Activated CD8-positive, alpha-beta memory T cell treated with anti-CD3 and anti-CD28 coated beads for 48 hours (primary cell): ENCODE results near the gene SDSL.

Source experiments
- DNase-seq, 3 experiments: peaks; one replicate each; pipeline ENCODE4 v3.0.0-alpha.2; 2020; ENCODE audit warnings: low read depth in 2 of 3, low spot score in 2 of 3

Gene SDSL

DNA sequence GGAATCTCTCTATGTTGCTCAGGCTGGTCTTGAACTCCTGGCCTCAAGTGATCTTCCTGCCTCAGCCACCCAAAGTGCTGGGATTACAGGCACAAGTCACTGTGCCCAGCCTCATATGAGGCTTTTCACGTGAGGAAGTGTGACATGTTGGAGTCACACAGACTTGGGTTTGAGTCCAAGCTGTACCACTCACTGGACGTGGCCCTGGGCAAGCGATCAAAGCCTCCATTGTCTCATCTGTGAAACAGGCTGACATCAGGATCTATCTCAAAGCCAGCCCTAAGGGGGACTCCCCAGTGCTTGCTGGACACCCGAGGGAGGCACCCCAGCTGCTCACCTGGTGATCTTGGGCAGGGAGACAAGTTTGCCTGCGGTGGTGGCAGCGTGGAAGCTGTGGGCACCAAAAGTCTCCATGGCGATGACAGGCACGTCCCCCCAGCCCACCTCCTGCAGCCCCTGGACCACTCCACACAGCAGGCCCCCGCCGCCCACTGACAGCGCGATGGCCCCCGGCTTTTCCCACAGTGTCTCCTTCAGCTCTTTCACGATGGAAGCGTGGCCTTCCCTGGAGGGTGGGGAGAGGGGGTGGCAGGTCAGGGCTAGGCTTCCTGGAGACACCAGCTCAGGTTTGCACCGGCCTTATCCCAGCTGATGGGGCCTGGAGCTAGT is 25.2 kb upstream of the SDSL start:
- DNase-seq, result no peak

DNA sequence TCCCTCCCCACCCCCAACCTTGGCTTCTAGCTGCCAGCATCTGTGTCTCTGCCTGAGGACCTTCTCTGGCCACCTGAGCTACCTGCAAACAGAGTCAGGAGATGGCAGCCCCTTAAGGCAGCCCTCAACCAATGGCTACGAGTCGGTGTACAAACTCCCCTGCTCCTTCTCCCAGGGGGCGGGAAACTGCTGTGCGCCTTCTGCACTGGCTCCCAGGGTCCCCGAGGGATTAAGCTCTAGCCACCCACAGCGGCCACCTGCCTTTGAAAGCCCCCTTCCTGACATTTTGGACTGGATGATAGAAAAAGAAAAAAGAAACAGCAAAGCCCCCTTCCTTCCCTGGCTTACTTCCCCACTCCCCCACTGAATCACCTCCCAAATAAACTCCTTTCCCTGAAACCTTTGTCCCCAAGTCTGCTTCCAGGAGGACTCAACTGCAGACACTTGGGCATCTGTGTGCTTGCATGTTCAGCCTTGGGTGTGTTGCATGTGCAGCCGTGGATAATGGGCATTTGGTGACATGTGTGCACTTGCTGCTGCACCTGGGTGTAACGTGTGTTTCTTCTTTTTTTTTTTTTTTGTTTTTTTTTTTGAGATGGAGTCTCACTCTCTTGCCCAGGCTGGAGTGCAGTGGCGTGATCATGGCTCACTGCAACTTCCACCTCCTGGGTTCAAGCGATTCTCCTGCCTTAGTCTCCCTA is 24.5 kb upstream of the SDSL start:
- no peak for DNase-seq

DNA sequence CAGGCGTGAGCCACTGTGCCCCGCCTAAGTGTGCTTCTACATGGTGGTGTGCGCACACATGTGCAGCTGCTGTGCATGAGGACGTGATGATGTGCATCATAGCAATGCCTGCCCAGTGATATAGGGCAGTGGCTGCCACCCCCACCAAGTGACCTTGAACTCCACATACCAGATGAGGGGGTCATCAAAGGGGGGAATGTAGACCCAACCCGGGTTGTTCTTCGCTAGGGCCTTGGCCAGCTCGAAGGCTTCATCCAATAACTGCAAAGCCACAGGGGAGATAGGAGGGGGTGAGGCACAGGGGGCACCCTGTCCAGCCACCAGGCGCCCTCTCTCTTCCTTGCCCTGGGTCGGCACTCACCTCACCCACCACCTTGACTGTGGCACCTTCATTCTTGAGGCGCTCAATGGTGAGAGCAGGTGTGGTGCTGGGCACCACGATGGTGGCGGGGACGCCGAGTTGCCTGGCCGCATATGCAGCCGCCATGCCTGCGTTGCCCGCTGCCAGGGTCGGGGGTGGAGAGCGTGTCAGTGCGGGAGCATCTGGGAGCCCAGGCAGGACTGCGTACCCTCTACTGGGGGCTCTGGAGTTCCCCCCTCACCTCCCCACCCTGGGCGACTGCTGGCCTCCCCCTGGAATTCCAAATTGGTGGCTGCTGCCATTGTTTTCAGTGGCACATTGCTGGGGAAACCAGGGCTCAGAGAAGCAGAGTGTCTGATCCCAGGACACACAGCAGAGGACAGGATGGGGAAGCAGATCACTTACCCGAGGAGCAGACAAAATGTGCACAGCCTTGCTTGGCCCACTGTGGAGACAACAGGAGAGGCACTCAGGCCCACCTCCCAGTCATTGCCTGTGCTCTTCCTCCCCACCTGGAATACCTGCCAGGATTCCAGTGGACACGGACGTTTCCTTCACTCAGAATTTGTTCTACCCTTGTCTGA is 23.6 kb upstream of the SDSL start:
- DNase-seq, result no peak

DNA sequence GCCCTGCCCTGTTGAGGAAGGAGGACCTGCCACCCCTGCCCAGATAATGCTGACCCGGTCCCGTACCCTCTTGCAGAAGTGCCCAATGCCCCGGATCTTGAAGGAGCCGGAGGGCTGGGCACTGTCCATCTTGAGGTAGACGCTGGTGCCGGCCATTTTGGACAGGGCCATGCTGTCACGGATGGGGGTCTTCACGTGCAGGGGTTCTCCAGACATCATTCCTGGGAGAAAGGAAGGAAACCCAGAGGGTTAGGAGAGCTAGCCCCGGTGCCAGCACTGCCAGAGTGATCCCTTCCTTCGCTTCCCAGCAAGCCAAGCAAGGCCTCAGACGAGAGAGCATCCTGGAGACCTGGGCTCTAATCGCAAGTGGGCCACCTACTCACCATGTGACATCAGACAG is 22.7 kb upstream of the SDSL start:
- DNase-seq, result no peak

DNA sequence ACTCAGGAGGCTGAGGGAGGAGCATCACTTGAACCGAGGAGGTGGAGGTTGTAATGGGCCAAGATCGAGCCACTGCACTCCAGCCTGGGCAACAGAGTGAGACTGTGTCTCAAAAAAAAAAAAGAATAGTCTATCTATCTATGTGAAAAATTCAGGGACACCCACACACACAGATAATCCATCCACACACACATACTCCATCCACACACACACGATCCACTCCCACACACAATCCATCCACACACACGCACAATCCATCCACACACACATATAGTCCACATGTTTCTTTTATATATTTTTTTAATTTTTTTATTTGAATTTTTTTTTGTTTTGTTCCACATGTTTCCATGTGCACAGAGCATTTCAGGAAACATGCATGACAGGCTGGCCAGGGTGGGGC is 21.8 kb upstream of the SDSL start:
- DNase-seq, result no peak

DNA sequence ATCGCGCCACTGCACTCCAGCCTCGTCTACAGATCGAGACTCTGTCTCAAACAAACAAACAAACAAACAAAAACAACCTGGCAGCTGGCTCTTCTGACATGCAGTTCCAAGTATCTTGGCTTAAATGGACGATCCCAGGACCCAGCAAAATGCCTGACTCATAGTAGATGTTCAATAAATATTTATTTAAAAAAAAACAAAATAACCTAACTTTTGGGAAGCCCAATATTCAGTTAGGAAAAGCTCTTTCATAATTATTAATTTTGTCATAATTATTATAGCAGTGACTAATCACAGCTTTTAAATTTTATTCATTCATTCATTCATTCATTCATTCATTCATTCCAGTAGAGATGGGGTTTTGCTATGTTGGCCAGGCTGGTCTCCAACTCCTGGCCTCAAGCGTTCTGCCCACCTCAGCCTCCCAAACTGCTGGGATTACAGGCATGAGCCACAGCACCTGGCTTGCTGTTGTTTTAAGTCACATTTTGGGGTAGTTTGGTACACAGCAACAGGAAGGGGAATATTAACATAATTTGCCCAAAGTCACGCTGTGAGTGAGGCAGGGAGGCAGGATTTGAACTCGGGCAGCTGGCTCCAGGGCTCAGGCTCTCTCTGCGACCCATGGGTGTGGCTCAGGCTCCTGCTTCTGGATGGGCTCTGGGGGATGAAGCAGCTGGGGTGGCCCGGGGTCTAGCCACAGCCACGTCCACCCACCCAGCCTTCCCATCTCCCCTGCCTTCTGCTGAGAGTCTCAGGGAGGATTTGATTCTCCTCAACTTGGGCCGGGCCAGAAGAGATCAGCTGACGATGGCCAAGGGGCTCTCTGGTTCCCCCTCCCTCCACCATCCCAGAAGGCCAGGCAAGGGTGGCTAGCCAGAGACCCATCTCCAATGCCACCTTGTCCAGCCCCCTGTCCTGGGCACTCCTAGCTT is 20.8 kb upstream of the SDSL start:
- no peak for DNase-seq

DNA sequence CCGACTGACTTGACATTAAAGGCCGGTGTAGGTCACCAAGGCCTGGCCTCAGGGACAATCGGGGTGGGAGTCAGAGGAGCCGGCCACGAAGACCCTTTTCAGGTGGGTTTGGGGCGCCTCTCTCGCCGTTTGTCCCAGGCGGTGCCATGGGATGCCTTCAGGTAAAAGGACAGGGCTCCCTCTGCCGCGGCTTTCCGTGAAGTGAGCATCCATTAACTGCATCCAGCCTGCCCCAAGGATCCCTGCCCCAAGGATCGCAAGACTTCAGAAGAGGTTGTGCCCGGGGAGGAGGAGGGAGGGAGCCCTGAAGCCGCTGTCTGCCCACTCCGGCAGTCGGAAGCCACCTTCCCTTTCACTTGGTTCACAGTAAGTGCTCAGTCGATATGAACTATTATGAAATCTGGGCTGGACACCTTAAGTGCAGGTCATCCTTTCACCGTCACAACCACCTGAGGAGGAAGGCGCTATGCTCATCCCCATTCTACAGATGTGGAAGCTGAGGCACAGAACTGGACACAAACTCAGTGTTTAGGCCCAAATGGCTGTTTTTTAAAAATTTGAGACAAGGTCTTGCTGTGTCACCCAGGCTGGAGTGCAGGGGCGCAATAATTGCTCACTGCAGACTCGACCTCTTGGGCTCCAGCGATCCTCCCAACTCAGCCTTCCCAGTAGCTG is 19.5 kb upstream of the SDSL start:
- DNase-seq, result no peak

DNA sequence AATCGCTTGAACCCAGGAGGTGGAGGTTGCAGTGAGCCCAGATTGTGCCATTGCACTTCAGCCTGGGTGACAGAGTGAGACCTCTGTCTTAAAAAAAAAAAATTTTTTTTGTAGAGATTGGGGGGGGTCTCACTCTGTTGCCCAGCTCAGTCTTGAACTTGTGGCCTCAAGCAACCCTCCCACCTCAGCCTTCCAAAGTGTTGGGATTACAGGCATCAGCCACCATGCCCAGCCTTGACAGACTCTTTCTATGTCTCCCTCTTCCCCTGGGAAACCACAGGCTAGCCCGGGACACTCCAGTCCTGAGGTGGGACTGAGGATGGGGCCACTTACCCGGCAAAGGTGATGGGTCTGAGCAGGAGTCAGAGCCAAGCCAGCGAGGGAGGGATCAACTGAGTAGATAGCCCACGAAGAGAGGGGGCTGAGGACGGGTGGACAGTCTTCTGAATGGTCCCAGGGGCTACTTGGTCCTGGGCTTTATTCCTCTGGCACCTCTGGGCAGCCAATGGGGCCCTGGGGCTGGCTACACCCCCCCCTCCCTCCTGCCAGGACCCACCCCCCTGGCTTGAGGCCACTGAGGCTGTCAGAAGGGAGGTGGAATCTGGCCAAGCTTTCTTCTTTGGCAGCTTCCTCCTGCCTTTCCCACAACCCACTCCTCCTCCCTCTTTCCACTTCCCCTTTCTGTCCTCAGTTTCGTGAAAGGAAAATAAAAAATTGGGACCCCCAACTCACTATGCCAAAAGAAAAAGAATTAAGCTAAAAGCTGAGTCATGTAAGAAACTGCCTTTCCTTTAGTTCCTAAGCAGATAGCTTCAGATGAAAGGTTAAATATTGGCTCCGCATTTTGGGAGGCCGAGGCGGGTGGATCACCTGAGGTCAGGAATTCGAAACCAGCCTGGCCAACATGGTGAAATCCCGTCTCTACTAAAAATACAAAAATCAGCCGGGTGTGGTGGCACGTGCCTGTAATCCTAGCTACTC is 18.5 kb upstream of the SDSL start, which contains the start of gene SDS:
Gene SDS, minus strand, starts transcription at position 453 of the 981 bp plus-strand sequence. CDS start 4,179 bp downstream, outside the sequence.
- DNase-seq, result no peak

DNA sequence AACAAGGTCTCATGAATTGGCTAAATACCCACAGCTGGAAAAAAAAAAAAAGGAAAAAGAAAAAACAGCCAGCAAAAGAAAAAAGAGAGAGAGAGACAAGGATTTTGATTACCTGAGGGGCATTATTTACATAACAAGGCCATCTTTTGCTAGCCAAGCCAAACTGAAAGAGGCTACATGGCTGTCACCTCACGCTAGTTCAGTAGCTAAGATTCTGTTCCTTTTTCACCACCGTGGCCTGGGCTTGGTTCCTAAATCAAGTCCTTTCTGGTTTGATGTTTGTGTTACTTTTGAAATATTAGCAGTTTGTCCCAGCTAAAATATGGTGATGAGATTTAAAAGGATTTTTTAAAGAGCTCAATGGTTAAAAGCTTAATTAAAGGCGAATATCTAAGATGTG is 16.5 kb upstream of the SDSL start:
- no peak for DNase-seq

DNA sequence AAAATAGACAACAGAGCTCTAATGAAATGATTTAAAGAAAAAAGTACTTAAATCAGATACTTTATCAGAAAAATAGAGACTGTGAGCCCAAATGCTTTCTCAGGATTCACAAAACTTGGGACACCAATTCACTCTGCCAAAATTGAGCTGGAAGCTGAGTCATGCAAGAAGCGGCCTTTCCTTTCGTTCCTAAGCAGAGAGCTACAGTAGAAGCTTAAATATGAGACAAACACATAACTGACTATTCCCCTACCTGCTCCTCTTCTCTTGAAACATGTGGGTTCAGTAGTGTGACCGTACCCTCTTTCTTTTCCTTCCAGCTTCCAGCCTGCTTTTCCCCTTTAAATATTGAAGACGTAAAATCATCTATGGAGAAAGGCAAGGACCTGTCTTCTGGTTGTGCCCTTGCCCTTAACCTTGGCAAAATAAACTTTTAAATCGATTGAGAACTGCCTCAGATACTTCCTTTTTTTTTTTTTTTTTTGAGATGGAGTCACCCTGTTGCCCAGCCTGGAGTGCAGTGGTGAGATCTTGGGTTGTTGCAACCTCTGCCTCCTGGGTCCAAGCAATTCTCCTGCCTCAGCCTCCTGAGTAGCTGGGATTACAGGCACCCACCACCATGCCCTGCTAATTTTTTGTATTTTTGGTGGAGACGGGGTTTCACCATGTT is 14.1 kb upstream of the SDSL start:
- no peak for DNase-seq

DNA sequence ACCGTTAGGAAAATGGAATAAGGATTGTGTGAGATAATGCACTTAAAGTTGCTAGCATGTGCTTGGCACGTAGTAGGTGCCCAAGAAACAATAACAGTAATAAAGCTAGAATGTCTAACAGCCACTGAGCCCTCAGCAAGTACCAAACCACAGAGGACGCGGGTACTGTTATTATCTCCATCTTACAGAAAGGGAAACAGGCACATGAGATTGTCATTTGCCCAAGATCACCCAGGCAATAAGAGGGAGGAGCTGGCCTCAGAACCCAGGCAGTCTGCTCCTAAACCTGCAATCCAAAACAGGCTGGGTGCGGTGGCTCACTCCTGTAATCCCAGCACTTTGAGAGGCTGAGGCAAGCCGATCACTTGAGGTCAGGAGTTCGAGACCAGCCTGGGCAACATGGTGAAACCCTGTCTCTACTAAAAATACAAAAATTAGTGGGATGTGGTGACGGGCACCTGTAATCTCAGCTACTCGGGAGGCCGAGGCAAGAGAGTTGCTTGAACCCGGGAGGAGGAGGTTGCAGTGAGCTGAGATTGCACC is 13.4 kb upstream of the SDSL start:
- DNase-seq, result no peak

DNA sequence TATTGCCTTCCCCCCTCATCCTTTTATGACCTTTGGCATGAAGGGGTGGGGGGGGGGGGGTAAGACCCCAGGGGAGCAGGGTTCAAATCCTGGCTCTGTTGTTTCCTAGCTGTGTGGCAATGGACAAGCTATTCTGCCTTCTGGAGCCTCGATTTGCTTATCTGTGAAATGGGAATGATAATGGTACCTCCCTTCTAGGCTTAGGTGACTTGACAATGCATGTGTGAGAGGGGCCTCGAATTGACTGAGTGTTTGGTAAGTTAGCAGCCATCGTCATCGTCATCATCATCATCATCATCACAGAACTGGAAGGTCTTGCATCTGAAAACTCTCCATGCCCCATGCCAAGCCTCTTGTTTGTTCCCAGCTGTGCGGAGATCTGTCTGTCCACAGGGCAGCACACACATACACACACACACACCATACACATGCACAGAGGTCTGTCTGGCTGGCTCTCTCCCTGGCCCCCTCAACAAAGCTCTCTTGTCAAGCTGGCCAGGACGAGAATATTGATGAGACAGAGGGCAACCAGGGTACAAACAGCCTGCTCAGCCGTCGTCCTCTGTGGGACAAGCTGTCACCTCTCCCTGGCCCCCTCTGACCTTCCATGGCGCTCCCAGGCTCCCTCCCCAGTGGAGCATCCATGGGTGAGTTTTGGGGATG is 12.6 kb upstream of the SDSL start:
- no peak for DNase-seq

DNA sequence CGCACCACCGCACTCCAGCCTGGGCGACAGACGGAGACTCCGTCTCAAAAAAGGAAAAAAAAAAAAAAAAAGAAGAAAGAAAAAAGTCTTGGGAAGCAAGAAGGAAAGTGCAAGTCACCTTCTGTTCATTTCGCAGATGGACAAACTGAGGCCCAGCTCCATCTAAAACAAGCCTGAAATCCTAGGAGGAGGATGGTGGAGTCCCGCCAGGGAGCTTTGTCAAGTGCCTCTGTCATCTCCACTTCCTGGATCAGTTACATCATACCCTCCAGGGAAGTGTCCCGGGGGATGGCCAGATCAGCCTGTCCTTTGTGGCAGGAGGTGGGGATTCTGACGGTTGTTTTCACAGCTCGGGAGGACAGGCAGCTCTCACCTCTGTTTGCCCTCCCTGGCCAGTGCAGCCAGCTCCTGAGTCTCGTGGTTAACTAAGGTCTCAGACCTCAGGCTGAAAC is 8.7 kb upstream of the SDSL start:
- no peak for DNase-seq

DNA sequence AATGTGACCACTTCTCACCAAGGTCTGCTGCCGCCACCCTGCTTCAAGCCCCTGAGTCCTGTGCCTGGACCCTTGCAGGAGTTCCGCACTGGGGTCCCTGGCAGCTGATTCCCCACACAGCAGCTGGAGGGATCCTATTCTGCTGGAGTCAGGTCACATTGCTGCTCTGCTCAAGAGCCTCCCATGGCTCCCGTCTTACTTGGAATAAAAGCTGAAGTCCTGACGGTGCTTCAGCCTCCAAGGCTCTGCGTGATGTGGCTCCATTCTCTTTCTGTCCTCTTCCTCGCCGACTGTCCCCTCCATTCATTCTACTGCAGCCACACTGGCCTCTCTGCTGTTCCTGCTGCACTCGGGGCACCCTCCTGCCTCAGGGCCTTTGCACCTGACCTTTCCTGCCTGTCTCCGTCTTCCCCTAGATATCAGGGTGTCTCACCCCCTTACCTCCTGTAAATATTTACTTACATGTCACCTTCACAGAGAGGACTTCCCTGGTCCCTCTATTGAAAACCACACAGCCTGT is 7.6 kb upstream of the SDSL start:
- no peak for DNase-seq

DNA sequence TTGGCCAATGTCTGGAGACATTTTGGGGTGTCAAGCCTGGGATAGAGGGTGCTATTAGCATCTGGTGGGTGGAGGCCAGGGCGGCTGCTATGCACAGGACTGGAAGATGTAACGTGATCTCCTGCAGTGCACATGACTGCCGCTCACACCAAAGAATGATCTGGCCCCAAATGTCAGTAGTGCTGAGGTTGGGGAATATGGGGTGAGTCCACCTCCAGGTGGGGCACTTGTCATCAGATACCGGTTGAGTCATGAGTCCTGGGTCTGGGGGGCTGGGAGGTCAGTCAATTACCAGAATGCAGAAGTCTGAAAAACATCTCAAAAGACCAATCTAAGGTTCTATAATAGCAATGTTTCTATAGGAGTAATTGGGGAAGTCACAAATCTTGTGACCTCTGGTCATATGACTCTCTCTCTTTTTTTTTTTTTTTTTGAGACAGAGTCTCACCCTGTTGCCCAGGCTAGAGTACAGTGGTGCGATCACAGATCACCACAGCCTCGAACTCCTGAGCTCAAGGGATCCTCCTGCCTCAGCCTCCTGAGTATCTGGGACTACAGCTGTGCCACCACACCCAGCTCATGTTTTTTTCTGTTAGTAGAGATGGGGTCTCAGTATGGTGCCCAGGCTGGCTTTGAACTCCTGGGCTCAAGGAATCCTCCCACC is 6.0 kb upstream of the SDSL start:
- no peak for DNase-seq

DNA sequence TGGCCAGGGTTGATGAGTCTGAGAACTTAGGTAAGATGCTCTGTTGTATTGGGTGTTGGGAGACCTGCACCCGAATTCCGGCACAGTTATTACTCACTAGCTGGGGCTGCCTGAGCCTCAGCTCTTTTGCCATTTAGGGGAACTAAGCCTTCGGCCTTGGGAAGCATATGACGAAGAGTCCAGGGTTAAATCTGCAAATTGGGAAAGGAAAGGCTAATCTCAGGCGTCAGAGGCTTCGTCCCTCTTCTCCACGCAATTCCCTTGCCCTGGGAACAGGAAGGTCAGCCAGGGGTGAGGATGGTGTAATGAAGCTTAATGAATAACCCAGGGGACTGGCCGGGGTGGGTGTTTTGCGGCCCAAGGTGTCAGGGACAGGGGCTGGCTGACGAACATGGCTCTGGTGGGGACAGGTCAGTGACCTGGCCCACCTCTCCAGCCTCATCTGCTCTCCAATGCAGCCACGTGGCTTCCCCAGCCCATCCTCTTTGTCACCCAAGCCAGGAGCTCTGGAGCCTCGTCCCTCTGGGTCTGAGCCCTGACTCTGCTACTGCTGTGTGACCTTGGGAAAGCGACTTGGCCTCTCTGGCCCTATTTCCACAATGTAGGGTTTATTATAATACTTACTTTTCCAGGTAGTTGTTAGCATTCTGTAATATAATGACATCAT is 3.8 kb upstream of the SDSL start:
- DNase-seq, result no peak
